ENCODE results near the gene TBC1D21.

- no peak for TF ChIP-seq EZH2 (IDR thresholded peaks at IDR 0.05; ENCODE audit: borderline replicate concordance, low read length)
- no peak for TF ChIP-seq CTCF (conservative IDR thresholded peaks at IDR 0.05 in 1 of 2, IDR thresholded peaks at IDR 0.05 in 1 of 2; ENCODE audit: extremely low read depth in 1 of 2, insufficient read depth in 1 of 2, low read depth in 1 of 2, low read length in 2 of 2)
Measured at GRCh38 chr15:73858062-73858461, 15.3 kb upstream of the TBC1D21 start.

Data from mammary epithelial cell (primary cell).